Esophagus muscularis mucosa (tissue), 4 donors: ENCODE measurements around the gene CDRT15. TPM values are rescaled to one million over a fixed set of nuclear protein-coding genes. Genes with fewer than 3 reads are reported as not detected.
"Not testable (repeated sequence)": the region's sequence is repeated elsewhere in the genome, so short reads cannot be mapped to it uniquely, and the experiment has no call there.

Experiments
- DNase-seq: peaks from one replicate; pipeline ENCODE4 v3.0.0-alpha.2; 2017; ENCODE audit errors: extremely low spot score
- H3K27ac ChIP-seq, 4 donors: fragments of 200-600 bp; sonication (generic); replicated peaks in 1 of 4; 1 replicate in 3 of 4; 2 replicates in 1 of 4; pipeline ENCODE4 v1.5.1; 2016 to 2019; ENCODE audit warnings: mild to moderate bottlenecking in 1 of 4
- H3K27me3 ChIP-seq, 4 donors: fragments of 200-600 bp; sonication (generic); one replicate each; pipeline versions ENCODE4 v1.5.1 to v1.6.0; 2016 to 2019
- H3K36me3 ChIP-seq, 4 donors: fragments of 200-600 bp; sonication (generic); one replicate each; pipeline ENCODE4 v1.5.1; 2016 to 2019
- H3K4me1 ChIP-seq, 4 donors: fragments of 200-600 bp; sonication (generic); one replicate each; pipeline ENCODE4 v1.5.1; 2016 to 2019
- H3K4me3 ChIP-seq, 4 donors: fragments of 200-600 bp; sonication (generic); 1 replicate in 2 of 4; 2 replicates in 2 of 4; pipeline ENCODE4 v1.5.1; 2016 to 2019; ENCODE audit warnings: mild to moderate bottlenecking in 4 of 4, moderate library complexity in 1 of 4
- H3K9me3 ChIP-seq, 4 donors: fragments of 200-600 bp; sonication (generic); 1 replicate in 3 of 4; 2 replicates in 1 of 4; pipeline ENCODE4 v1.5.1; 2016 to 2019
- EP300 ChIP-seq: sonication (generic); formaldehyde crosslinking; IDR thresholded peaks from one replicate; pipeline ENCODE4 v1.6.1; 2017; ENCODE audit warnings: antibody characterized with exemption
- POLR2A ChIP-seq: fragments of 450-650 bp; IDR thresholded peaks from one replicate; pipeline ENCODE4 v1.6.1; 2017; ENCODE audit warnings: antibody characterized with exemption, moderate library complexity, mild to moderate bottlenecking, low read depth
- POLR2AphosphoS5 ChIP-seq, 2 donors: sonication (generic); formaldehyde crosslinking; IDR thresholded peaks; one replicate each; pipeline ENCODE4 v1.6.1; 2017; ENCODE audit warnings: antibody characterized with exemption in 2 of 2
- WGBS: methylation state at CpG from one replicate; pipeline ENCODE4 v1.1.5; 2018; 5-methylcytosine and 5-hydroxymethylcytosine counted together
- intact Hi-C: fragments of 100-400 bp; cut with DNase I; formaldehyde crosslinking; loops from one replicate; pipeline ENCODE4 v1.15.1; 2023
- total RNA-seq, 4 donors: library from RNA; depleted of rRNA; stranded (reverse); fragments of >200 nt; gene quantifications; one replicate each; pipeline versions ENCODE4 v1.1.0 to v1.2.1, GENCODE V29; 2016
- TF ChIP-seq, protein P1 (sequence below), 3 experiments: fragments of 200-600 bp in 2 of 3; fragments of 450-650 bp in 1 of 3; sonication (generic) in 2 of 3; IDR thresholded peaks; one replicate each; pipeline ENCODE4 v1.5.1; 2017 to 2019; ENCODE audit warnings: antibody characterized with exemption in 3 of 3, mild to moderate bottlenecking in 2 of 3, moderate library complexity in 1 of 3

CDRT15 gene
- total RNA-seq, 4 donors from 2014 or later, result not detected

DNA sequence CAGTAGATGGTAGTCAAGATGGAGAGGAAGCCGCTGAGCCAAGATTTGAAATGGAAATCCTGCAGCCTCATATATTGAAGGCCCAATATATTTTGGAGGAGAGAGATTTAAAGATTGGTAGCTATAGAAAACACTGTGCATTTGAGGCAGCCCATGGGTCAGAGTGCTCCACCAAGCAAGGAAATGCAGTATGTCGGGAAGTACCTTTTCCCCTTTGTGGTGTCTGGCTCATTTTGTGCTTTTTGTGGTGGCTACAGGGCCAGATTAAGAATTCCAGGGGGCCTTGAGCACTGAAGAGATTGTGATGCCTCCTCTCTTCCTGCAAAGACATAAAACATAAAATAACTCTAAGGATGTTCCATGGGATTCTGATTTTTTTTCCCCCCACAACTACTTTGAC is 39.6 kb downstream of the CDRT15 start:
- Histone ChIP-seq H3K9me3 (no peaks in the 10 kb centered on the region), H3K36me3 (peaks cover 0 to 22% (median 3%) of the 10 kb centered on the region in 4 donors), H3K27ac (no peak overlapping the region), H3K4me3 (no peak overlapping the region), H3K4me1 (peaks cover 0 to 10% (median 4%) of the 10 kb centered on the region in 4 donors), H3K27me3 (no peaks in the 10 kb centered on the region)
- TF ChIP-seq, protein P1, sequence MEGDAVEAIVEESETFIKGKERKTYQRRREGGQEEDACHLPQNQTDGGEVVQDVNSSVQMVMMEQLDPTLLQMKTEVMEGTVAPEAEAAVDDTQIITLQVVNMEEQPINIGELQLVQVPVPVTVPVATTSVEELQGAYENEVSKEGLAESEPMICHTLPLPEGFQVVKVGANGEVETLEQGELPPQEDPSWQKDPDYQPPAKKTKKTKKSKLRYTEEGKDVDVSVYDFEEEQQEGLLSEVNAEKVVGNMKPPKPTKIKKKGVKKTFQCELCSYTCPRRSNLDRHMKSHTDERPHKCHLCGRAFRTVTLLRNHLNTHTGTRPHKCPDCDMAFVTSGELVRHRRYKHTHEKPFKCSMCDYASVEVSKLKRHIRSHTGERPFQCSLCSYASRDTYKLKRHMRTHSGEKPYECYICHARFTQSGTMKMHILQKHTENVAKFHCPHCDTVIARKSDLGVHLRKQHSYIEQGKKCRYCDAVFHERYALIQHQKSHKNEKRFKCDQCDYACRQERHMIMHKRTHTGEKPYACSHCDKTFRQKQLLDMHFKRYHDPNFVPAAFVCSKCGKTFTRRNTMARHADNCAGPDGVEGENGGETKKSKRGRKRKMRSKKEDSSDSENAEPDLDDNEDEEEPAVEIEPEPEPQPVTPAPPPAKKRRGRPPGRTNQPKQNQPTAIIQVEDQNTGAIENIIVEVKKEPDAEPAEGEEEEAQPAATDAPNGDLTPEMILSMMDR (IDR thresholded peaks at IDR 0.05), result no peak
- no peak for TF ChIP-seq POLR2AphosphoS5 (IDR thresholded peaks at IDR 0.05)
- no peak for TF ChIP-seq EP300
- no peak for TF ChIP-seq POLR2A
- DNase-seq, result no peak
- WGBS, result 92% methylated on average over 2 of the region's 2 CpGs
- intact Hi-C loops, result no loop called here

DNA sequence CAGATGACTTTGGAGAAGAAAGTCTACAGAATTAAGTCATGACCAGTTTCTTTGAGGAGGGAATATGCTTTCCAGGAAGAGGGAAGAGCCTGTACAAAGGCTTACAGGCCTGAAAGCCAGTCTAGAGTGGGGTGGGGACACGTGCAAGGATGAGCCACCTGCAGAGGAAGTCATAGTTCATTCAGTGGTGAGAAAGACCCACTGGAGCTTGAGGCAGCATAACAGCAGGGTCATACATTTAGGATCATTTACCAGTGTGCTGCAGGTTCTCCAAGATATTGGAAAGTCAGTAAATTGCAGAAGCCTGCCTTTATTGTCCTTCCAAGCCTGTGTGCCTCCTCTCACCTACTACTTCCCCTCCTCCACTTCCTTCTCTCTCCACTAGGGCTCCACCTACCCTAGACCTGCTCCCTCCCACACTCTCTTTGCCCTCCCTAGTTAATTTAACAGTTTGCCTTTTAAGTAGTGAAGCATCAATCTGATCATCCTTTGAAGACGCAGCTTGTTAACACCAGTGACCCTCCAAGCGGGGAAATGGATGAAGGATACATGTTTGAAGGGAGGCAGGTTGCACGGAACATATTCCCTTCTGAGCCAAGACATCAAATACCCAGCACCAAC is 40.2 kb downstream of the CDRT15 start:
- intact Hi-C loops, result no loop called here
- peaks cover 0 to 10% (median 3%) of the 10 kb centered on the region in 4 donors for H3K4me1 ChIP-seq
- H3K36me3 ChIP-seq, result peaks cover 0 to 23% (median 3%) of the 10 kb centered on the region in 4 donors
- H3K27ac ChIP-seq, result no peak overlapping the region
- TF ChIP-seq, protein P1 (IDR thresholded peaks at IDR 0.05), result peak in 1 of 3 experiments; percentile 9
- no peak for TF ChIP-seq POLR2A
- no peaks in the 10 kb centered on the region for H3K9me3 ChIP-seq
- DNase-seq, result no peak
- H3K4me3 ChIP-seq, result no peak overlapping the region
- 82% methylated on average over 4 of the region's 4 CpGs for WGBS
- no peaks in the 10 kb centered on the region for H3K27me3 ChIP-seq

GRCh38 chr17:14192636-14193344 is 43.9 kb downstream of the CDRT15 start:
- WGBS, result 81% methylated on average over 13 of the region's 13 CpGs
- H3K27ac ChIP-seq, H3K4me3 ChIP-seq, H3K4me1 ChIP-seq, DNase-seq, intact Hi-C loops, H3K9me3 ChIP-seq, H3K27me3 ChIP-seq: not testable (repeated sequence)
- peaks cover 0 to 19% (median 3%) of the 10 kb centered on the region in 4 donors for H3K36me3 ChIP-seq

- H3K27me3 ChIP-seq, H3K4me1 ChIP-seq, H3K9me3 ChIP-seq, H3K4me3 ChIP-seq, H3K27ac ChIP-seq, intact Hi-C loops, DNase-seq: not testable (repeated sequence)
- H3K36me3 ChIP-seq, result peaks cover 0 to 19% (median 3%) of the 10 kb centered on the region in 4 donors
- 89% methylated on average over 6 of the region's 11 CpGs for WGBS
Measured at GRCh38 chr17:14192039-14192438, 44.6 kb downstream of the CDRT15 start.

GRCh38 chr17:14191469-14191868 is 45.2 kb downstream of the CDRT15 start:
- H3K9me3 ChIP-seq, DNase-seq, H3K27ac ChIP-seq, H3K4me3 ChIP-seq, H3K4me1 ChIP-seq, intact Hi-C loops, H3K27me3 ChIP-seq: not testable (repeated sequence)
- H3K36me3 ChIP-seq, result peaks cover 0 to 19% (median 1%) of the 10 kb centered on the region in 4 donors

GRCh38 chr17:14190774-14191173 is 45.9 kb downstream of the CDRT15 start:
- peaks cover 0 to 18% (median 1%) of the 10 kb centered on the region in 4 donors for H3K36me3 ChIP-seq
- H3K4me3 ChIP-seq, H3K27me3 ChIP-seq, intact Hi-C loops, DNase-seq, H3K27ac ChIP-seq, H3K4me1 ChIP-seq, H3K9me3 ChIP-seq: not testable (repeated sequence)
- WGBS, result 71% methylated on average over 1 of the region's 1 CpG

DNA sequence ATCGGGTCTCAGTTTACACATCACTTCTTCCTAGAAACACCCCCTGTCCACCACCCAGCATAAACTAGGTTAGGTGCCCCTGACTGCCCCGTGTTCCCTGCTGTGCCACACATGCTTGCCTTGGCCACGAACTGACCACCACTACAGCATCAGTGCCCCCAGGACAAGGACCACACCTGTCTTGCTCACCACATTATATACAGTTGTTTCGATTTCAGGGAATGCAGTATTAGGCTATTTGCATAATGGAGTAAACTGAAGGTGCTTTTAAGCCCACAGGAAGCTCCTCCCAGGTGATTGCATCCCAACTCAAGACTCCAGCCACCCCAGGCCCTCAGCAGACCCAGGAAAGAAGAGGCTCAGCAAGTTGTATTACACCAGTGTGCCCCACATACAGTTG is 50.2 kb downstream of the CDRT15 start:
- WGBS, result no CpG with 5 or more reads among the region's 4 CpGs
- H3K4me1 ChIP-seq, intact Hi-C loops, H3K9me3 ChIP-seq, H3K27me3 ChIP-seq, H3K4me3 ChIP-seq, H3K36me3 ChIP-seq, DNase-seq, H3K27ac ChIP-seq: not testable (repeated sequence)

Other genes with a start within 250 kb of the CDRT15 start
- 10 to 100 TPM; 20.3 to 27.2 (median 22.0) TPM for gene COX10, start 167.4 kb downstream of the CDRT15 start, total RNA-seq
- 1 to 10 TPM; 2.5 to 5.5 (median 3.3) TPM for gene HS3ST3B1, start 64.2 kb upstream of the CDRT15 start, total RNA-seq